Neural progenitor cell (in vitro differentiated cells): ENCODE results near the gene FOXA2. TPM values are rescaled to one million over a fixed set of nuclear protein-coding genes. Genes with fewer than 3 reads are reported as not detected.

Source experiments
- DNase-seq: peaks from one replicate; pipeline ENCODE4 v3.0.0-alpha.2; 2016; ENCODE audit warnings: low spot score
- H2AFZ ChIP-seq: fragments of 200-600 bp; sonication (generic); replicated peaks from 2 replicates; pipeline ENCODE4 v1.6.1; 2016; ENCODE audit warnings: antibody characterized with exemption
- H3F3A ChIP-seq: fragments of 200-600 bp; sonication (generic); 2 replicates; pipeline ENCODE4 v1.6.1; 2016; ENCODE audit warnings: antibody characterized with exemption, low read depth
- H3K27ac ChIP-seq: fragments of 200-600 bp; sonication (generic); 2 replicates; pipeline ENCODE4 v1.5.1; 2016; ENCODE audit warnings: mild to moderate bottlenecking
- H3K27me3 ChIP-seq: fragments of 200-600 bp; sonication (generic); 2 replicates; pipeline ENCODE4 v1.6.1; 2016; ENCODE audit warnings: mild to moderate bottlenecking, moderate library complexity
- H3K36me3 ChIP-seq: fragments of 200-600 bp; sonication (generic); 2 replicates; pipeline ENCODE4 v1.5.1; 2016
- H3K4me1 ChIP-seq: fragments of 200-600 bp; sonication (generic); 2 replicates; pipeline ENCODE4 v1.6.1; 2016; ENCODE audit warnings: mixed run types
- H3K4me2 ChIP-seq: fragments of 200-600 bp; sonication (generic); 2 replicates; pipeline ENCODE4 v1.6.1; 2016
- H3K4me3 ChIP-seq: fragments of 200-600 bp; sonication (generic); 2 replicates; pipeline ENCODE4 v1.5.1; 2016
- H3K79me2 ChIP-seq: fragments of 200-600 bp; sonication (generic); 2 replicates; pipeline ENCODE4 v1.6.1; 2016; ENCODE audit warnings: low read depth
- H3K9ac ChIP-seq: fragments of 200-600 bp; sonication (generic); 2 replicates; pipeline ENCODE4 v1.6.1; 2016
- H3K9me3 ChIP-seq: fragments of 200-600 bp; sonication (generic); 2 replicates; pipeline ENCODE4 v1.5.1; 2016; ENCODE audit warnings: low read depth
- H4K20me1 ChIP-seq: fragments of 200-600 bp; sonication (generic); 2 replicates; pipeline ENCODE4 v1.6.1; 2016; ENCODE audit warnings: low read depth
- H3K27ac Mint-ChIP-seq: 3 replicates; pipeline ENCODE4 v1.8.0; 2021; ENCODE audit warnings: mixed read lengths
- H3K27me3 Mint-ChIP-seq: 2 replicates; pipeline ENCODE4 v1.8.0; 2022; ENCODE audit warnings: low read depth, mild to moderate bottlenecking, inconsistent platforms, moderate library complexity, mixed read lengths; ENCODE audit not compliant: insufficient read depth
- H3K36me3 Mint-ChIP-seq: 3 replicates; pipeline ENCODE4 v1.8.0; 2021; ENCODE audit warnings: mixed read lengths
- H3K4me1 Mint-ChIP-seq: 3 replicates; pipeline ENCODE4 v1.8.0; 2021; ENCODE audit warnings: mixed read lengths
- H3K4me3 Mint-ChIP-seq: 3 replicates; pipeline ENCODE4 v1.8.0; 2021; ENCODE audit warnings: mild to moderate bottlenecking, moderate library complexity, mixed read lengths
- H3K9me3 Mint-ChIP-seq: 3 replicates; pipeline ENCODE4 v1.8.0; 2020; ENCODE audit warnings: mixed read lengths
- EZH2 ChIP-seq: fragments of 200-600 bp; sonication (generic); IDR thresholded peaks from 2 replicates; pipeline ENCODE4 v1.6.1; 2017; ENCODE audit warnings: antibody characterized with exemption, mild to moderate bottlenecking, moderate library complexity
- EZH2phosphoT487 ChIP-seq: fragments of 200-600 bp; sonication (generic); IDR thresholded peaks from 2 replicates; pipeline ENCODE4 v1.6.1; 2017; ENCODE audit warnings: antibody characterized with exemption
- total RNA-seq: library from RNA; depleted of rRNA; stranded (reverse); fragments of >200 nt; gene quantifications from 2 replicates; pipeline ENCODE4 v1.2.3, GENCODE V29; 2015; ENCODE audit warnings: low replicate concordance
- TF ChIP-seq, protein P1 (sequence below): fragments of 200-600 bp; sonication (generic); IDR thresholded peaks from 2 replicates; pipeline ENCODE4 v1.5.1; 2017; ENCODE audit warnings: antibody characterized with exemption, mild to moderate bottlenecking

FOXA2 gene
- total RNA-seq, 1 donor from 2014 or later = not detected

DNA sequence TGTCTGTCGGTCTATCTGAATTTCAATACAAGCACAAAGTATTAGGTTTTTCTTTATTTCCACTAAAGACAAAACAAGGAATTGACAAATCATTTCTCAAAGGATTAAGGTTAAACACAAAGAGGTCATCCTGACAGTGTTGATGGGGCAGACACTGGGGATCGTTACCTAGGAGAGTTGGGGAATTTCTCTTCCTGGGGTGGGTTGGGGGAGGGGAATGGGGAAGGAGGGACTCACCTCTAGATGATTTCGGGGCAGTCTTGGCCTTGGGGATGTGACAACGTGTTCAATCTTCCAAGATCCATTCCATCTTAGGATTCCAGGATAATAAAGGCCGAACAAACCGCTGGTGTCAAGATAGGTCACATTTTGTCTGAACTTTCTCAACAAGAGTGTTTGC lies 35.4 kb upstream of the FOXA2 start:
- peaks cover 8% of the 10 kb centered on the region for H3K27me3 ChIP-seq
- no peaks in the 10 kb centered on the region for H3K79me2 ChIP-seq
- H3K9me3 ChIP-seq = no peaks in the 10 kb centered on the region
- no peak for DNase-seq
- no peak overlapping the region for H3K4me2 ChIP-seq
- no peaks in the 10 kb centered on the region for H3K36me3 ChIP-seq
- Mint-ChIP-seq H3K9me3 (no peaks in the 10 kb centered on the region), H3K4me1 (peaks cover 17% of the 10 kb centered on the region), H3K27me3 (peaks cover 8% of the 10 kb centered on the region), H3K36me3 (no peaks in the 10 kb centered on the region), H3K4me3 (no peak overlapping the region), H3K27ac (peak overlapping the region; percentile 13)
- H2AFZ ChIP-seq = no peak overlapping the region
- H3K4me3 ChIP-seq = no peak overlapping the region
- TF ChIP-seq EZH2 (no peak), EZH2phosphoT487 (no peak)
- TF ChIP-seq, protein P1, sequence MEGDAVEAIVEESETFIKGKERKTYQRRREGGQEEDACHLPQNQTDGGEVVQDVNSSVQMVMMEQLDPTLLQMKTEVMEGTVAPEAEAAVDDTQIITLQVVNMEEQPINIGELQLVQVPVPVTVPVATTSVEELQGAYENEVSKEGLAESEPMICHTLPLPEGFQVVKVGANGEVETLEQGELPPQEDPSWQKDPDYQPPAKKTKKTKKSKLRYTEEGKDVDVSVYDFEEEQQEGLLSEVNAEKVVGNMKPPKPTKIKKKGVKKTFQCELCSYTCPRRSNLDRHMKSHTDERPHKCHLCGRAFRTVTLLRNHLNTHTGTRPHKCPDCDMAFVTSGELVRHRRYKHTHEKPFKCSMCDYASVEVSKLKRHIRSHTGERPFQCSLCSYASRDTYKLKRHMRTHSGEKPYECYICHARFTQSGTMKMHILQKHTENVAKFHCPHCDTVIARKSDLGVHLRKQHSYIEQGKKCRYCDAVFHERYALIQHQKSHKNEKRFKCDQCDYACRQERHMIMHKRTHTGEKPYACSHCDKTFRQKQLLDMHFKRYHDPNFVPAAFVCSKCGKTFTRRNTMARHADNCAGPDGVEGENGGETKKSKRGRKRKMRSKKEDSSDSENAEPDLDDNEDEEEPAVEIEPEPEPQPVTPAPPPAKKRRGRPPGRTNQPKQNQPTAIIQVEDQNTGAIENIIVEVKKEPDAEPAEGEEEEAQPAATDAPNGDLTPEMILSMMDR = no peak
- no peak overlapping the region for H3K9ac ChIP-seq
- peaks cover 14% of the 10 kb centered on the region for H3K4me1 ChIP-seq
- H4K20me1 ChIP-seq = no peaks in the 10 kb centered on the region
- no peaks in the 10 kb centered on the region for H3F3A ChIP-seq
- no peak overlapping the region for H3K27ac ChIP-seq

DNA sequence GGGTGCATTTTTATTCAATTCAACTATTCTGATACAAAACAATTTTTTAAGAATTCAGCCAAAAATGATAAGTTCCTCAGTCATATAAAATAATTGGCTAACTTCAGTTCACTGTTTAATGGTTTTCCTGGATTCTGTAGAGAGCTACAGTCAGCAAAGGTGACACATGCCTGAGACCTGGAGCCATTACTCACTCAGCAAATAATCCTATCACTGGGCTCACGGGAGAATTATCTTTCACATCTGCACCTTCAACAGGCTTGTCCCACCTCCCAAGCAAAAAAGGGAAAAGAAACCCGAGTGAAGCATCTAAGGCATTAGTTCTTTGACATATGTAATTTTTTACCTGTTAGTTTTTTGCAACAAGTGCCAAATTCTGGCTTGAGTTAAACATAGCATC lies 34.9 kb upstream of the FOXA2 start:
- peaks cover 17% of the 10 kb centered on the region for H3K4me1 Mint-ChIP-seq
- peaks cover 8% of the 10 kb centered on the region for H3K27me3 ChIP-seq

DNA sequence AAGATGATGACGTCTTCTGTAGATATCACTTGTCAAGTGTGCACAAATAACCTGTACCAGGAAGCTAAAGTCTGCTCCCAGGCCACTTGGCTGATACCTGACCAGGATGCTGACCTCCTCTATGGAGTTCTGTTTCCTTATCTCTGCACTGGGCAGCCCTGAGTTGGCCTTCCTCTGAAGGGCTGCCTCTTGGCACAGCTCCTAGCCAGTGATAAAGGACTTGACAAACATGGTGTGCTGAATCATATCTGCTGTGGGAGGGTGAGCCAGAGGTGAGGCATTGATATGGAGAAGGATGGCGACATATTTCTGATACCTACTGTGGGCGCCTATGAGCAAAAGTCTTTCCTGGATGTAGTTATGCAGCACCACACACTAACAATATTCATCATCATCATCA lies 32.8 kb upstream of the FOXA2 start:
- no peak overlapping the region for H3K27ac Mint-ChIP-seq
- no peaks in the 10 kb centered on the region for H3K36me3 Mint-ChIP-seq
- H3K9me3 Mint-ChIP-seq = no peaks in the 10 kb centered on the region
- H3K27ac ChIP-seq = no peak overlapping the region
- no peaks in the 10 kb centered on the region for H4K20me1 ChIP-seq
- H3K4me1 Mint-ChIP-seq = peaks cover 17% of the 10 kb centered on the region
- H3K9me3 ChIP-seq = no peaks in the 10 kb centered on the region
- no peak overlapping the region for H2AFZ ChIP-seq
- no peak overlapping the region for H3K4me3 ChIP-seq
- no peaks in the 10 kb centered on the region for H3K36me3 ChIP-seq
- H3K4me3 Mint-ChIP-seq = no peak overlapping the region
- TF ChIP-seq EZH2 (no peak), EZH2phosphoT487 (no peak)
- TF ChIP-seq, protein P1 = no peak
- no peaks in the 10 kb centered on the region for H3F3A ChIP-seq
- H3K9ac ChIP-seq = no peak overlapping the region
- no peak overlapping the region for H3K4me2 ChIP-seq
- peaks cover 8% of the 10 kb centered on the region for H3K27me3 ChIP-seq
- DNase-seq = no peak
- no peaks in the 10 kb centered on the region for H3K79me2 ChIP-seq
- peaks cover 14% of the 10 kb centered on the region for H3K4me1 ChIP-seq
- peaks cover 6% of the 10 kb centered on the region for H3K27me3 Mint-ChIP-seq

More for the DNA sequence above, 34.9 kb upstream of the FOXA2 start:
- H3K27ac Mint-ChIP-seq = peak overlapping the region; percentile 13
- no peak overlapping the region for H3K4me2 ChIP-seq
- no peak overlapping the region for H3K27ac ChIP-seq
- no peak overlapping the region for H3K4me3 Mint-ChIP-seq
- DNase-seq = no peak
- no peaks in the 10 kb centered on the region for H3K79me2 ChIP-seq
- H2AFZ ChIP-seq = no peak overlapping the region
- H3K27me3 Mint-ChIP-seq = peaks cover 8% of the 10 kb centered on the region
- H3K9me3 ChIP-seq = no peaks in the 10 kb centered on the region
- TF ChIP-seq EZH2phosphoT487 (no peak), EZH2 (no peak)
- TF ChIP-seq, protein P1 = no peak
- no peaks in the 10 kb centered on the region for H3K36me3 ChIP-seq
- H3F3A ChIP-seq = no peaks in the 10 kb centered on the region
- no peak overlapping the region for H3K4me3 ChIP-seq
- H3K9ac ChIP-seq = no peak overlapping the region
- H3K36me3 Mint-ChIP-seq = no peaks in the 10 kb centered on the region
- H4K20me1 ChIP-seq = no peaks in the 10 kb centered on the region
- H3K9me3 Mint-ChIP-seq = no peaks in the 10 kb centered on the region
- peaks cover 14% of the 10 kb centered on the region for H3K4me1 ChIP-seq
